ENCODE data around the gene PHACTR1. TPM values are rescaled to one million over a fixed set of nuclear protein-coding genes. Genes with fewer than 3 reads are reported as not detected.

PHACTR1 gene
- total RNA-seq, 2 experiments from 2014 or later, result 0.47 to 0.61 TPM

GRCh38 chr6:12952318-12952717 is 235.8 kb downstream of the PHACTR1 start:
- POLR2A ChIA-PET, result no interaction called here
- Mint-ChIP-seq H3K27ac (no peak overlapping the region), H3K9me3 (ENCODE audit: insufficient read depth) (no peaks in the 10 kb centered on the region), H3K27me3 (ENCODE audit: low read depth) (peaks cover 23% of the 10 kb centered on the region), H3K36me3 (ENCODE audit: low read depth) (no peaks in the 10 kb centered on the region), H3K4me3 (no peak overlapping the region), H3K4me1 (ENCODE audit: low read depth) (peaks cover 8% of the 10 kb centered on the region)
- DNase-seq, result no peak
- CTCF ChIA-PET, result no interaction called here
- ATAC-seq, result no peak

- H3K27ac Mint-ChIP-seq, result no peak overlapping the region
- peaks cover 20% of the 10 kb centered on the region for H3K4me1 Mint-ChIP-seq (ENCODE audit: low read depth)
- POLR2A ChIA-PET, result no interaction called here
- peaks cover 37% of the 10 kb centered on the region for H3K27me3 Mint-ChIP-seq (ENCODE audit: low read depth)
- peak overlapping the region; percentile 84 for H3K4me3 Mint-ChIP-seq
- H3K36me3 Mint-ChIP-seq (ENCODE audit: low read depth), result no peaks in the 10 kb centered on the region
- peaks cover 3% of the 10 kb centered on the region for H3K9me3 Mint-ChIP-seq (ENCODE audit: insufficient read depth)
- CTCF ChIA-PET, result no interaction called here
- no peak for ATAC-seq
- no peak for DNase-seq
Measured at GRCh38 chr6:12955956-12956355, 239.4 kb downstream of the PHACTR1 start.

- H3K4me3 Mint-ChIP-seq, result peak overlapping the region; percentile 84
- H3K27me3 Mint-ChIP-seq (ENCODE audit: low read depth), result peaks cover 39% of the 10 kb centered on the region
- H3K36me3 Mint-ChIP-seq (ENCODE audit: low read depth), result no peaks in the 10 kb centered on the region
- H3K4me1 Mint-ChIP-seq (ENCODE audit: low read depth), result peaks cover 20% of the 10 kb centered on the region
- peak; percentile 25 for ATAC-seq
- ChIA-PET POLR2A (no interaction called here), CTCF (no interaction called here)
- peaks cover 3% of the 10 kb centered on the region for H3K9me3 Mint-ChIP-seq (ENCODE audit: insufficient read depth)
- DNase-seq, result no peak
- H3K27ac Mint-ChIP-seq, result no peak overlapping the region
Measured at GRCh38 chr6:12956991-12957320, 240.4 kb downstream of the PHACTR1 start.

GRCh38 chr6:12957321-12958051 is 240.9 kb downstream of the PHACTR1 start:
- DNase-seq (peak; percentile 30), ATAC-seq (peak; percentile 90)
- ChIA-PET POLR2A (interaction anchor here (0.8 kb wide), 1 partner anchor 475 kb away, joined by 3 read pairs; no protein-coding TSS in a partner anchor), CTCF (interaction anchor here (0.9 kb wide), 1 partner anchor 13 kb away, joined by 3 read pairs; no protein-coding TSS in a partner anchor)
- H3K4me1 Mint-ChIP-seq (ENCODE audit: low read depth), result peaks cover 22% of the 10 kb centered on the region
- peak overlapping the region; percentile 84 for H3K4me3 Mint-ChIP-seq
- H3K27ac Mint-ChIP-seq, result peak overlapping the region; percentile 18
- no peaks in the 10 kb centered on the region for H3K36me3 Mint-ChIP-seq (ENCODE audit: low read depth)
- H3K9me3 Mint-ChIP-seq (ENCODE audit: insufficient read depth), result peaks cover 3% of the 10 kb centered on the region
- peaks cover 39% of the 10 kb centered on the region for H3K27me3 Mint-ChIP-seq (ENCODE audit: low read depth)

- POLR2A ChIA-PET, result interaction anchor here (0.6 to 0.8 kb wide), 2 partner anchors 476 to 949 kb away, joined by 3 read pairs; no protein-coding TSS in a partner anchor
Measured at GRCh38 chr6:12958052-12958706, 241.6 kb downstream of the PHACTR1 start.

GRCh38 chr6:12961761-12962160 is 245.2 kb downstream of the PHACTR1 start:
- H3K27ac Mint-ChIP-seq, result no peak overlapping the region
- H3K27me3 Mint-ChIP-seq (ENCODE audit: low read depth), result peaks cover 31% of the 10 kb centered on the region
- CTCF ChIA-PET, result no interaction called here
- no peak for DNase-seq
- peaks cover 3% of the 10 kb centered on the region for H3K9me3 Mint-ChIP-seq (ENCODE audit: insufficient read depth)
- H3K4me3 Mint-ChIP-seq, result no peak overlapping the region
- no peak for ATAC-seq
- H3K4me1 Mint-ChIP-seq (ENCODE audit: low read depth), result peaks cover 27% of the 10 kb centered on the region
- H3K36me3 Mint-ChIP-seq (ENCODE audit: low read depth), result no peaks in the 10 kb centered on the region
- POLR2A ChIA-PET, result no interaction called here

More at GRCh38 chr6:12958052-12958706, 241.6 kb downstream of the PHACTR1 start:
- Mint-ChIP-seq H3K27ac (no peak overlapping the region), H3K27me3 (ENCODE audit: low read depth) (peaks cover 39% of the 10 kb centered on the region), H3K4me3 (peak overlapping the region; percentile 84), H3K9me3 (ENCODE audit: insufficient read depth) (peaks cover 3% of the 10 kb centered on the region), H3K36me3 (ENCODE audit: low read depth) (no peaks in the 10 kb centered on the region), H3K4me1 (ENCODE audit: low read depth) (peaks cover 29% of the 10 kb centered on the region)
- CTCF ChIA-PET, result interaction anchor here (0.9 kb wide), 1 partner anchor 12 kb away, joined by 3 read pairs; no protein-coding TSS in a partner anchor
- ATAC-seq, result no peak
- DNase-seq, result no peak

GRCh38 chr6:12962529-12962928 is 246.0 kb downstream of the PHACTR1 start:
- H3K27me3 Mint-ChIP-seq (ENCODE audit: low read depth), result peaks cover 29% of the 10 kb centered on the region

GRCh38 chr6:12962987-12963386 is 246.4 kb downstream of the PHACTR1 start:
- Mint-ChIP-seq H3K4me1 (ENCODE audit: low read depth) (peaks cover 20% of the 10 kb centered on the region), H3K9me3 (ENCODE audit: insufficient read depth) (peaks cover 3% of the 10 kb centered on the region), H3K27me3 (ENCODE audit: low read depth) (peaks cover 27% of the 10 kb centered on the region), H3K36me3 (ENCODE audit: low read depth) (no peaks in the 10 kb centered on the region), H3K4me3 (no peak overlapping the region), H3K27ac (no peak overlapping the region)
- no peak for DNase-seq
- CTCF ChIA-PET, result no interaction called here
- POLR2A ChIA-PET, result no interaction called here
- no peak for ATAC-seq

More at GRCh38 chr6:12962529-12962928, 246.0 kb downstream of the PHACTR1 start:
- Mint-ChIP-seq H3K4me1 (ENCODE audit: low read depth) (peaks cover 24% of the 10 kb centered on the region), H3K9me3 (ENCODE audit: insufficient read depth) (peaks cover 3% of the 10 kb centered on the region), H3K27ac (no peak overlapping the region), H3K4me3 (no peak overlapping the region), H3K36me3 (ENCODE audit: low read depth) (no peaks in the 10 kb centered on the region)
- CTCF ChIA-PET, result no interaction called here
- POLR2A ChIA-PET, result no interaction called here
- no peak for ATAC-seq
- no peak for DNase-seq

GRCh38 chr6:12963567-12963966 is 247.0 kb downstream of the PHACTR1 start:
- Mint-ChIP-seq H3K27ac (no peak overlapping the region), H3K9me3 (ENCODE audit: insufficient read depth) (peaks cover 3% of the 10 kb centered on the region), H3K4me3 (no peak overlapping the region), H3K4me1 (ENCODE audit: low read depth) (peaks cover 15% of the 10 kb centered on the region), H3K27me3 (ENCODE audit: low read depth) (peaks cover 22% of the 10 kb centered on the region), H3K36me3 (ENCODE audit: low read depth) (no peaks in the 10 kb centered on the region)
- ATAC-seq, result no peak
- ChIA-PET POLR2A (no interaction called here), CTCF (interaction anchor here (1.2 kb wide), 1 partner anchor 611 kb away, joined by 3 read pairs; the partner anchor contains the start of gene SIRT5)
- DNase-seq, result no peak

GRCh38 chr6:12967686-12968085 is 251.1 kb downstream of the PHACTR1 start:
- H3K4me3 Mint-ChIP-seq, result no peak overlapping the region
- H3K9me3 Mint-ChIP-seq (ENCODE audit: insufficient read depth), result no peaks in the 10 kb centered on the region
- H3K36me3 Mint-ChIP-seq (ENCODE audit: low read depth), result no peaks in the 10 kb centered on the region
- H3K27me3 Mint-ChIP-seq (ENCODE audit: low read depth), result peaks cover 17% of the 10 kb centered on the region
- ChIA-PET POLR2A (no interaction called here), CTCF (no interaction called here)
- H3K27ac Mint-ChIP-seq, result no peak overlapping the region
- peaks cover 11% of the 10 kb centered on the region for H3K4me1 Mint-ChIP-seq (ENCODE audit: low read depth)
- no peak for ATAC-seq
- DNase-seq, result no peak

- Mint-ChIP-seq H3K27ac (no peak overlapping the region), H3K9me3 (ENCODE audit: insufficient read depth) (no peaks in the 10 kb centered on the region), H3K4me1 (ENCODE audit: low read depth) (peaks cover 5% of the 10 kb centered on the region), H3K27me3 (ENCODE audit: low read depth) (peaks cover 17% of the 10 kb centered on the region), H3K36me3 (ENCODE audit: low read depth) (no peaks in the 10 kb centered on the region), H3K4me3 (no peak overlapping the region)
- ATAC-seq (no peak), DNase-seq (no peak)
- ChIA-PET CTCF (no interaction called here), POLR2A (no interaction called here)
Measured at GRCh38 chr6:12968290-12968689, 251.7 kb downstream of the PHACTR1 start.

GRCh38 chr6:12968839-12969558 is 252.4 kb downstream of the PHACTR1 start:
- DNase-seq, result no peak
- H3K27ac Mint-ChIP-seq, result no peak overlapping the region
- CTCF ChIA-PET, result no interaction called here
- peaks cover 19% of the 10 kb centered on the region for H3K27me3 Mint-ChIP-seq (ENCODE audit: low read depth)
- H3K9me3 Mint-ChIP-seq (ENCODE audit: insufficient read depth), result no peaks in the 10 kb centered on the region
- no peaks in the 10 kb centered on the region for H3K4me1 Mint-ChIP-seq (ENCODE audit: low read depth)
- POLR2A ChIA-PET, result interaction anchor here (0.5 kb wide), 1 partner anchor 91 kb away, joined by 3 read pairs; no protein-coding TSS in a partner anchor
- ATAC-seq, result no peak
- H3K4me3 Mint-ChIP-seq, result no peak overlapping the region
- no peaks in the 10 kb centered on the region for H3K36me3 Mint-ChIP-seq (ENCODE audit: low read depth)

Measured in activated CD8-positive, alpha-beta T cell treated with anti-CD3 and anti-CD28 coated beads, Interleukin-2, amount 10 ng/mL, durations not matched to agents 7 days and 5 days (primary cell).